GM18499 (cell line): ENCODE measurements around the gene FGF1.

Experiments
- ATAC-seq: cut with Tn5 transposase; IDR thresholded peaks from one replicate; pipeline ENCODE4 v1.9.1; 2021; ENCODE audit warnings: moderate number of reproducible peaks; ENCODE audit not compliant: insufficient read depth, unreplicated experiment

Gene FGF1

GRCh38 chr5:142590451-142591231 lies 95.2 kb downstream of the FGF1 start:
- ATAC-seq: no peak

GRCh38 chr5:142589720-142590119 lies 96.2 kb downstream of the FGF1 start:
- no peak for ATAC-seq

- ATAC-seq: no peak
Observed at GRCh38 chr5:142587354-142587965, 98.4 kb downstream of the FGF1 start.

GRCh38 chr5:142586552-142586951 lies 99.3 kb downstream of the FGF1 start:
- no peak for ATAC-seq

- no peak for ATAC-seq
Observed at GRCh38 chr5:142585451-142585850, 100.4 kb downstream of the FGF1 start.

- no peak for ATAC-seq
Observed at GRCh38 chr5:142584891-142585290, 101.0 kb downstream of the FGF1 start.

- no peak for ATAC-seq
Observed at GRCh38 chr5:142578161-142578830, 107.6 kb downstream of the FGF1 start.

DNA sequence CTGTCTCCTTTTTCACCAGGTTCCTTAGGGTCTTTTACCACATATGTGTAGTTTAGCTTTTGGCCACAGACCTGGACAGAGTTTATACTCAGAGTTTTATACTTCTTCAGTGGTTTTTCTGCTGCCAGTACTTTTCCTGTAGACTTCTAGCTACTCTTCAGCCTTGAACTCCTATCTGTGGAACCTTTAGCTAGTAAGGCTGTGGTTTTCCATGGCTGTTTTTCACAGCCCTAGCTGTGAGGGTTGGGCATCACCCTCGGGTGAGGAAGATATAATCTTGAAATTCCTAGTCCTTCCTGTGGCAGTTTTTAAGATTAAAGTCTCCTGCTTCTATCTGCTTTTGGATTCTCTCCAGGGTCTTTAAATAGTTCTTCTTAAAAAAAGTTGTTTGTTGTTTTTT lies 109.1 kb downstream of the FGF1 start:
- ATAC-seq: no peak

- no peak for ATAC-seq
Observed at GRCh38 chr5:142576303-142576702, 109.6 kb downstream of the FGF1 start.

- ATAC-seq: no peak
Observed at GRCh38 chr5:142572006-142572405, 113.9 kb downstream of the FGF1 start.

DNA sequence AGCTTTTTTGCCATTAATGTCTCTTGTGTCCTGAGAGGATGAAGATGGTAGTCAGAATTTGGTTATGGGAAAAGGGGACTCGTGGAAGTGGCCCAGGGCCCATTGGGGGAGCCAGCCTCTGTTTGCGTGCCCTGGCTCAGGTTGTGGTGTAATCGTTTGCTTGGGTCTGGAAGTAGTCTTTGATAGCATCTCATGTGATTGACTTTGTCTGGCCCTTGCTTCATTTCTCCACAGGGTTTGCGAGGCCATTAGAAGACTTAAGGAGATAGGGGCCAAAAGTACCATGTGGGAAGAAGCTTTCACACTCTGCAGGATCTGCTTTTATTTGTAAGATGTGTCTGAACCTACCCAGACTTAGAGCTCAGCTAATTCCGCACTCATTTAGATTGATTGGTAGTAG lies 114.5 kb downstream of the FGF1 start:
- ATAC-seq: no peak

- no peak for ATAC-seq
Observed at GRCh38 chr5:142569905-142570304, 116.0 kb downstream of the FGF1 start.

GRCh38 chr5:142568996-142569335 lies 116.9 kb downstream of the FGF1 start:
- ATAC-seq: no peak

- no peak for ATAC-seq
Observed at GRCh38 chr5:142568283-142568995, 117.5 kb downstream of the FGF1 start.

- no peak for ATAC-seq
Observed at GRCh38 chr5:142561486-142562097, 124.3 kb downstream of the FGF1 start.

GRCh38 chr5:142561029-142561428 lies 124.9 kb downstream of the FGF1 start:
- ATAC-seq: no peak

- ATAC-seq: no peak
Observed at GRCh38 chr5:142552107-142552506, 133.8 kb downstream of the FGF1 start.

- no peak for ATAC-seq
Observed at GRCh38 chr5:142551338-142552067, 134.4 kb downstream of the FGF1 start.

GRCh38 chr5:142550471-142550870 lies 135.4 kb downstream of the FGF1 start:
- no peak for ATAC-seq

GRCh38 chr5:142549834-142550233 lies 136.1 kb downstream of the FGF1 start:
- ATAC-seq: no peak
